H1 (cell line): ENCODE measurements around the gene TTLL5. TPM values are rescaled to one million over a fixed set of nuclear protein-coding genes. Genes with fewer than 3 reads are reported as not detected.

Source experiments
- CHD7 ChIP-seq: fragments of 300-600 bp; sonication (generic); IDR thresholded peaks from 2 replicates; pipeline ENCODE4 v1.7.1; 2012; ENCODE audit warnings: low read length, moderate library complexity, mild to moderate bottlenecking, inconsistent platforms; ENCODE audit not compliant: insufficient replicate concordance
- HDAC6 ChIP-seq: IDR thresholded peaks from one replicate; pipeline ENCODE4 v1.7.1; 2012; ENCODE audit warnings: low read depth, mild to moderate bottlenecking, inconsistent platforms, low read length, moderate library complexity
- TEAD4 ChIP-seq: IDR thresholded peaks from 2 replicates; pipeline ENCODE4 v1.6.1; 2012; ENCODE audit warnings: low read depth, low read length, inconsistent platforms, mixed read lengths
- polyA plus RNA-seq, 7 experiments: library from polyadenylated mRNA; depleted of rRNA in 3 of 7; stranded (reverse) in 5 of 7; unstranded in 2 of 7; fragments of >200 nt in 5 of 7; fragments of 200-250 nt in 2 of 7; gene quantifications; 1 replicate in 5 of 7; 2 replicates in 1 of 7; 4 replicates in 1 of 7; pipeline versions ENCODE4 v1.2.1 to v1.2.3, GENCODE V29; 2011 to 2013; ENCODE audit warnings: missing spikeins in 2 of 7, mixed read lengths in 2 of 7
- total RNA-seq: library from RNA; stranded (reverse); fragmentation: NEBNext Ultra II Directional; extraction: Animal tissue kit (Norgen Biotek cat#: 25700); gene quantifications from 2 replicates; pipeline ENCODE4 v1.2.1, GENCODE V29; 2021

Gene TTLL5
- total and polyA plus RNA-seq, 2 of the 8 experiments (the other 6 are each of a cell fraction or from before 2014, with no cell fraction given): 16.1 to 45.9 TPM

- TF ChIP-seq CHD7 (no peak), TEAD4 (no peak), HDAC6 (no peak)
Measured at GRCh38 chr14:75941030-75941429, 280.0 kb downstream of the TTLL5 start (continued).
